Measurements from ENCODE around the gene PDK1.
"Not testable (repeated sequence)": the region's sequence is repeated elsewhere in the genome, so short reads cannot be mapped to it uniquely, and the experiment has no call there.

PDK1 gene

GRCh38 chr2:172555522-172556283 is at the start of gene PDK1:
TSS of gene PDK1 (plus strand) at chr2:172556090. CDS start at chr2:172556151, 61 bp downstream.
- no peak for FAIRE-seq
- peak; percentile 80 for DNase-seq (ENCODE audit: low spot score)

- FAIRE-seq = no peak
- no peak for DNase-seq (ENCODE audit: low spot score)
Measured at GRCh38 chr2:172507199-172507598, 48.7 kb upstream of the PDK1 start.

- no peak for DNase-seq (ENCODE audit: low spot score)
- FAIRE-seq = no peak
Measured at GRCh38 chr2:172510088-172510487, 45.8 kb upstream of the PDK1 start.

GRCh38 chr2:172510548-172510947 is 45.3 kb upstream of the PDK1 start:
- DNase-seq (ENCODE audit: low spot score) = no peak
- FAIRE-seq = no peak

GRCh38 chr2:172512810-172513523 is 42.9 kb upstream of the PDK1 start:
- FAIRE-seq (no peak), DNase-seq (ENCODE audit: low spot score) (no peak)

GRCh38 chr2:172513524-172513900 is 42.4 kb upstream of the PDK1 start:
- no peak for FAIRE-seq
- no peak for DNase-seq (ENCODE audit: low spot score)

GRCh38 chr2:172513935-172514586 is 41.8 kb upstream of the PDK1 start:
- no peak for FAIRE-seq
- no peak for DNase-seq (ENCODE audit: low spot score)

- no peak for FAIRE-seq
Measured at GRCh38 chr2:172516299-172516698, 39.6 kb upstream of the PDK1 start.

GRCh38 chr2:172518995-172519394 is 36.9 kb upstream of the PDK1 start:
- DNase-seq (ENCODE audit: low spot score) (no peak), FAIRE-seq (no peak)

More at GRCh38 chr2:172516299-172516698, 39.6 kb upstream of the PDK1 start:
- DNase-seq (ENCODE audit: low spot score) = no peak

- FAIRE-seq (no peak), DNase-seq (ENCODE audit: low spot score) (no peak)
Measured at GRCh38 chr2:172525601-172526000, 30.3 kb upstream of the PDK1 start.

- DNase-seq (ENCODE audit: low spot score) (no peak), FAIRE-seq (no peak)
Measured at GRCh38 chr2:172531309-172531708, 24.6 kb upstream of the PDK1 start.

GRCh38 chr2:172532461-172532860 is 23.4 kb upstream of the PDK1 start:
- not testable (repeated sequence) for DNase-seq (ENCODE audit: low spot score); FAIRE-seq

GRCh38 chr2:172533687-172534086 is 22.2 kb upstream of the PDK1 start:
- FAIRE-seq = no peak
- no peak for DNase-seq (ENCODE audit: low spot score)

GRCh38 chr2:172535119-172535518 is 20.8 kb upstream of the PDK1 start:
- FAIRE-seq (no peak), DNase-seq (ENCODE audit: low spot score) (no peak)

- FAIRE-seq; DNase-seq (ENCODE audit: low spot score): not testable (repeated sequence)
Measured at GRCh38 chr2:172537851-172538250, 18.0 kb upstream of the PDK1 start.

- DNase-seq (ENCODE audit: low spot score) (no peak), FAIRE-seq (no peak)
Measured at GRCh38 chr2:172539767-172540166, 16.1 kb upstream of the PDK1 start.

GRCh38 chr2:172540421-172540820 is 15.5 kb upstream of the PDK1 start:
- DNase-seq (ENCODE audit: low spot score) = no peak
- FAIRE-seq = no peak

- FAIRE-seq = no peak
Measured at GRCh38 chr2:172545408-172546075, 10.3 kb upstream of the PDK1 start.

GRCh38 chr2:172549131-172549530 is 6.8 kb upstream of the PDK1 start:
- no peak for FAIRE-seq

More at GRCh38 chr2:172545408-172546075, 10.3 kb upstream of the PDK1 start:
- no peak for DNase-seq (ENCODE audit: low spot score)

GRCh38 chr2:172549802-172550201 is 6.1 kb upstream of the PDK1 start:
- FAIRE-seq; DNase-seq (ENCODE audit: low spot score): not testable (repeated sequence)

More at GRCh38 chr2:172549131-172549530, 6.8 kb upstream of the PDK1 start:
- no peak for DNase-seq (ENCODE audit: low spot score)

GRCh38 chr2:172550419-172550818 is 5.5 kb upstream of the PDK1 start:
- no peak for FAIRE-seq
- DNase-seq (ENCODE audit: low spot score) = no peak

GRCh38 chr2:172551271-172551670 is 4.6 kb upstream of the PDK1 start:
- FAIRE-seq (no peak), DNase-seq (ENCODE audit: low spot score) (no peak)

Data from RCC 7860 (cell line).